Measurements from ENCODE around the gene DPF3.

The DPF3 gene

GRCh38 chr14:72869407-72870329 lies 24.2 kb downstream of the DPF3 start:
- no peak overlapping the region for H2BK120ac ChIP-seq (ENCODE audit: low read depth, low read length)
- H3K79me1 ChIP-seq (ENCODE audit: low read depth, low read length): no peaks in the 10 kb centered on the region
- H3K14ac ChIP-seq (ENCODE audit: low read length): no peak overlapping the region
- H3K4me1 ChIP-seq (ENCODE audit: control insufficient read depth in 2 of 2, insufficient read depth in 1 of 2, low read depth in 1 of 2, low read length in 2 of 2): no peaks in the 10 kb centered on the region
- no peaks in the 10 kb centered on the region for H3K36me3 ChIP-seq (replicated peaks in 1 of 2; ENCODE audit: control insufficient read depth in 2 of 2, insufficient read depth in 2 of 2, low read length in 2 of 2)
- H4K8ac ChIP-seq (ENCODE audit: low read depth, low read length): no peak overlapping the region
- H2BK15ac ChIP-seq (ENCODE audit: low read length): no peak overlapping the region
- no peak overlapping the region for H3K4ac ChIP-seq (ENCODE audit: low read length)
- H2BK12ac ChIP-seq (ENCODE audit: low read length): no peak overlapping the region
- no peak overlapping the region for H3K23ac ChIP-seq (ENCODE audit: low read depth, low read length, poor library complexity)
- H3K27me3 ChIP-seq (ENCODE audit: control insufficient read depth in 3 of 3, insufficient read depth in 3 of 3, low read depth in 1 of 3, low read length in 3 of 3): peaks cover 0 to 1% (median 0%) of the 10 kb centered on the region in 3 experiments
- no CpG with 5 or more reads among the region's 8 CpGs for WGBS, 2 donors (ENCODE audit: extremely low coverage in 2 of 2, insufficient read length in 2 of 2, insufficient replicate concordance in 1 of 2)
- H3K4me2 ChIP-seq (ENCODE audit: insufficient read depth, low read length, poor library complexity, severe bottlenecking): no peak overlapping the region
- no peaks in the 10 kb centered on the region for H3K9me3 ChIP-seq (replicated peaks in 1 of 2; ENCODE audit: control insufficient read depth in 2 of 2, insufficient read depth in 1 of 2, low read depth in 1 of 2, low read length in 2 of 2)
- H3K4me3 ChIP-seq (ENCODE audit: low read length in 2 of 2): no peak overlapping the region
- H2AFZ ChIP-seq (ENCODE audit: low read length): no peak overlapping the region
- no peak overlapping the region for H3K9ac ChIP-seq (ENCODE audit: low read depth, low read length, poor library complexity)
- H2AK5ac ChIP-seq (ENCODE audit: low read depth, low read length): no peak overlapping the region
- H2BK5ac ChIP-seq (ENCODE audit: low read length): no peak overlapping the region
- DNase-seq (ENCODE audit: low spot score): no peak
- no peak overlapping the region for H3K27ac ChIP-seq (replicated peaks; ENCODE audit: low read length)
- no peak overlapping the region for H3K18ac ChIP-seq (ENCODE audit: low read length)
- H4K91ac ChIP-seq (ENCODE audit: low read depth, low read length, poor library complexity): no peak overlapping the region

DNA sequence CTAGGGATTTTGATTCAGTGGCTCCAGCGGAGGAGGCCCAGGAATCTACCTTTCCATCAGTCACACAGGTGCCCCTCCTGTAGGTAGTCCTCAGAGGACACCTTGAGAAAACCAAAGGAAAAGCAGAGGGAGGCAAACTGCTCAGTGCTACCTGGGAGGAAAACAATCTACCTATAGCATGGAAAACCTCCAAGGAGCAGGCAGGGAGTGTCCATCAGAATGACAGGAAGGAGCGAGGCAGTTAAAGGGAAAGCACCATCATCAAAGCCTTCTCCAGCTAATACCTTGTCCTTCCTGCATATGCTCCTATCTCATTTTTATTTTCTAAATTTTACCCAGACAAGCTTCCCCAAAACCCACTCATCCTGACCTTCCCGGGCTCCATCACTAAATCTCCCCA lies 25.4 kb downstream of the DPF3 start:
- Histone ChIP-seq H2AFZ (ENCODE audit: low read length) (no peak overlapping the region), H3K27ac (replicated peaks; ENCODE audit: low read length) (no peak overlapping the region), H3K23ac (ENCODE audit: low read depth, low read length, poor library complexity) (no peak overlapping the region), H2BK12ac (ENCODE audit: low read length) (no peak overlapping the region), H3K36me3 (replicated peaks in 1 of 2; ENCODE audit: control insufficient read depth in 2 of 2, insufficient read depth in 2 of 2, low read length in 2 of 2) (no peaks in the 10 kb centered on the region), H2BK5ac (ENCODE audit: low read length) (no peak overlapping the region), H3K14ac (ENCODE audit: low read length) (no peak overlapping the region), H3K79me1 (ENCODE audit: low read depth, low read length) (no peaks in the 10 kb centered on the region), H3K4me2 (ENCODE audit: insufficient read depth, low read length, poor library complexity, severe bottlenecking) (no peak overlapping the region), H2BK15ac (ENCODE audit: low read length) (no peak overlapping the region), H3K9ac (ENCODE audit: low read depth, low read length, poor library complexity) (no peak overlapping the region), H2BK120ac (ENCODE audit: low read depth, low read length) (no peak overlapping the region), H3K18ac (ENCODE audit: low read length) (no peak overlapping the region), H2AK5ac (ENCODE audit: low read depth, low read length) (no peak overlapping the region), H4K91ac (ENCODE audit: low read depth, low read length, poor library complexity) (no peak overlapping the region), H4K8ac (ENCODE audit: low read depth, low read length) (no peak overlapping the region), H3K4ac (ENCODE audit: low read length) (no peak overlapping the region), H3K27me3 (ENCODE audit: control insufficient read depth in 3 of 3, insufficient read depth in 3 of 3, low read depth in 1 of 3, low read length in 3 of 3) (peaks cover 0 to 6% (median 0%) of the 10 kb centered on the region in 3 experiments), H3K9me3 (replicated peaks in 1 of 2; ENCODE audit: control insufficient read depth in 2 of 2, insufficient read depth in 1 of 2, low read depth in 1 of 2, low read length in 2 of 2) (no peaks in the 10 kb centered on the region), H3K4me3 (ENCODE audit: low read length in 2 of 2) (no peak overlapping the region), H3K4me1 (ENCODE audit: control insufficient read depth in 2 of 2, insufficient read depth in 1 of 2, low read depth in 1 of 2, low read length in 2 of 2) (no peaks in the 10 kb centered on the region)
- no peak for DNase-seq (ENCODE audit: low spot score)
- no CpG with 5 or more reads among the region's 3 CpGs for WGBS, 2 donors (ENCODE audit: extremely low coverage in 2 of 2, insufficient read length in 2 of 2, insufficient replicate concordance in 1 of 2)

DNA sequence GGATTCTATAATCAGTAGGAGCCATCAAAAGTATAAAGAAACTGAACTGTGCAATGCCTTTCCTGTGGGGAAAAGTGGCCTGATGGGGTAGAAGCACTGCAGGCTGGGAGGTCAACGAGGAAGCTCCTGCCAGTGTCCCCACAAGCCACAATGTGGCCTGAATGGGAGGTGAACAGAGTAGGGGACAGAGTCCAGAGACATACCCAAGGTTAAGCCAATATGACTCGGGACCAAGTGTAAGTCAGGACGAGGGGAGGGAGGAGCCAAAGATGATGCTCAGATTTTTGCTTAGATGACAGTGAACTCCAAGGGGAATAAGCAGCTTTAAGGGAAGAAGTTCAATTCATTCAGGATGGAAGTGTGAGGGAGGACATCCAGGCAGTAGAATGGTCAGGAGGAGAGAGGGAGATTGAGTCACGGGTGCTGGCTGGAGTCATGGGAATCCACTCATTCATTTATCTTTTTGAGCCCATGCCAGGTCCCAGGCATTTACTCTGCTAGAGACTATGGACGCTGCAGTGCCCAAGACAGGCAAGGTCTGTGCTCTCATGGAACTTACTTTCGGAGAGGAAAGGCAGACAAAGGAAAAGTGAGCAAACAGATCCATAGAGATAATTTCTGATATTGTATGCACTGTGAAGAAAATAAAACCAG lies 29.1 kb downstream of the DPF3 start:
- Histone ChIP-seq H3K36me3 (replicated peaks in 1 of 2; ENCODE audit: control insufficient read depth in 2 of 2, insufficient read depth in 2 of 2, low read length in 2 of 2) (no peaks in the 10 kb centered on the region), H3K4ac (ENCODE audit: low read length) (no peak overlapping the region), H2BK15ac (ENCODE audit: low read length) (no peak overlapping the region), H3K9ac (ENCODE audit: low read depth, low read length, poor library complexity) (no peak overlapping the region), H3K18ac (ENCODE audit: low read length) (no peak overlapping the region), H2BK5ac (ENCODE audit: low read length) (no peak overlapping the region), H3K14ac (ENCODE audit: low read length) (no peak overlapping the region), H2BK120ac (ENCODE audit: low read depth, low read length) (no peak overlapping the region), H3K79me1 (ENCODE audit: low read depth, low read length) (no peaks in the 10 kb centered on the region), H3K23ac (ENCODE audit: low read depth, low read length, poor library complexity) (no peak overlapping the region), H2AFZ (ENCODE audit: low read length) (no peak overlapping the region), H4K8ac (ENCODE audit: low read depth, low read length) (no peak overlapping the region), H4K91ac (ENCODE audit: low read depth, low read length, poor library complexity) (no peak overlapping the region), H3K27me3 (ENCODE audit: control insufficient read depth in 3 of 3, insufficient read depth in 3 of 3, low read depth in 1 of 3, low read length in 3 of 3) (peaks cover 0 to 6% (median 0%) of the 10 kb centered on the region in 3 experiments), H3K4me3 (ENCODE audit: low read length in 2 of 2) (no peak overlapping the region), H3K4me1 (ENCODE audit: control insufficient read depth in 2 of 2, insufficient read depth in 1 of 2, low read depth in 1 of 2, low read length in 2 of 2) (no peaks in the 10 kb centered on the region), H2BK12ac (ENCODE audit: low read length) (no peak overlapping the region), H3K27ac (replicated peaks; ENCODE audit: low read length) (no peak overlapping the region), H3K4me2 (ENCODE audit: insufficient read depth, low read length, poor library complexity, severe bottlenecking) (no peak overlapping the region), H2AK5ac (ENCODE audit: low read depth, low read length) (no peak overlapping the region), H3K9me3 (replicated peaks in 1 of 2; ENCODE audit: control insufficient read depth in 2 of 2, insufficient read depth in 1 of 2, low read depth in 1 of 2, low read length in 2 of 2) (no peaks in the 10 kb centered on the region)
- no CpG with 5 or more reads among the region's 6 CpGs for WGBS, 2 donors (ENCODE audit: extremely low coverage in 2 of 2, insufficient read length in 2 of 2, insufficient replicate concordance in 1 of 2)
- no peak for DNase-seq (ENCODE audit: low spot score)

All from neuronal stem cell (in vitro differentiated cells).